GM18507 (cell line): Measurements from ENCODE around the gene MIER2.

Source experiments
- DNase-seq: peaks from one replicate; pipeline ENCODE4 v3.0.0; 2011; ENCODE audit warnings: low read depth; ENCODE audit not compliant: insufficient read length; ENCODE audit errors: extremely low spot score
- FAIRE-seq: peaks from 2 replicates; lab custom pipeline; 2011; peaks lifted over from hg19 to GRCh38; lab: Jason Lieb, UNC

Gene MIER2

DNA sequence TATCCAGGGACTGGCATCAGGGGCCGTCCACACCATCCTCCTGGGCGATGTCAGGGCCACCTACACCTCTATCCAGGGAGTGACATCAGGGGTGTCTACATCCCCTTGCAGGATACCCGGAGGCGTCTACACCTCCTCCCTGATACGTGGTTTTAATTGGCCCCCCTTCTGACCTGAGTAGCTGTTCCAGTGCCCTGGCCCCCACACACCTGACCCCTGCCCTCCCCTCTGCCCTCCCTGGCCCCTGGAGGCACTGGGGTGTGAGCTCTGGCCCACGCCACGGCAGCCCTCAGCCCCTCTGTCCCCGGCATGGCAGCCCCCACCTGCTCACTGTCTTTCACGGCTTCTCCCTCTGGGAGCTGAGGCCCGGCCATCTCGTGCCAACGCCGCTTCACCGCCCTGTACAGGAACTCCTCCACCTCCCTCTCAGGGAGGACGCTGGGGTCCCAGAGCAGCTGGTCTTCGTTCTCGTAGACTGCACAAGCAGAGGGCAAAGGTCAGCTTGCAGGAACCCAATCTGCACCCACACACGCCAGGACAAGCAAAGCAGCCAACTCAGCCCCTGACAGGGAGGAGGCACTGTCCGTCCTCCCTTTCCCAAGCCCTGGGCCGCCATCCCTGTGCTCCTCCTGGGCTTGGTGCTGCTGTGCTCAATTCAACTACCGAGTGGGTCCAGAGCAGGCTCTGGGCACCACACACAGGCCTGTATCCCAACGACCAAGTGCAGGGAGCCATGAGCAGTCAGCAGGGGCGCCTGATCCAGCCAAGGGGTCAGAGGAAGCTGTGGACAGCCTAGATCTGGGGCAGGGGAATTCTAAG is 31.2 kb downstream of the MIER2 start:
- no peak for FAIRE-seq
- no peak for DNase-seq

- FAIRE-seq: no peak
- DNase-seq: no peak
Observed at GRCh38 chr19:311813-312261, 32.8 kb downstream of the MIER2 start.

GRCh38 chr19:310781-311496 is 33.7 kb downstream of the MIER2 start:
- DNase-seq: no peak
- no peak for FAIRE-seq

DNA sequence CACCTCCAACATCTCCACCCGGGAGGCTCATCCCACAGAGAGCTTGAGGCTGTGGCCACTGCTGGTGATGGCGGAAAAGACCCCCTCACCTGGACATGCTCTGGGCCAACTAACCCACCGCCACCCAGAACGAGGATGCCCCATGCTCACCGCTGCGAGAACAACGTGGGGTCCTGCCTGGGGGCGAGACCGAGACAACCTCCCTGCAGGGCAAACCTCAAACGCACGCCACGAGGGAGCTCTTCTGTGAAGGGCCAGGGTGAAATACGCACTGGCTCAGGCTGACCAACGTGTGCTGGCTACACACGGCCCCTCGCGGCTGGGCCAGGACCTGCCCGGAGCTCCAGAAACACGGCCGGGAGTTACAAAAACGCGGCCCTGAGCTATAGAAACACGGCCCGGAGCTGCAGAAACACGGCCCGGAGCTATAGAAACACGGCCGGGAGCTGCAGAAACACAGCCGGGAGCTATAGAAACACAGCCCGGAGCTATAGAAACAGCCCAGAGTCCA is 34.4 kb downstream of the MIER2 start:
- DNase-seq (no peak), FAIRE-seq (no peak)

- FAIRE-seq: no peak
- DNase-seq: no peak
Observed at GRCh38 chr19:309206-309565, 35.4 kb downstream of the MIER2 start.

DNA sequence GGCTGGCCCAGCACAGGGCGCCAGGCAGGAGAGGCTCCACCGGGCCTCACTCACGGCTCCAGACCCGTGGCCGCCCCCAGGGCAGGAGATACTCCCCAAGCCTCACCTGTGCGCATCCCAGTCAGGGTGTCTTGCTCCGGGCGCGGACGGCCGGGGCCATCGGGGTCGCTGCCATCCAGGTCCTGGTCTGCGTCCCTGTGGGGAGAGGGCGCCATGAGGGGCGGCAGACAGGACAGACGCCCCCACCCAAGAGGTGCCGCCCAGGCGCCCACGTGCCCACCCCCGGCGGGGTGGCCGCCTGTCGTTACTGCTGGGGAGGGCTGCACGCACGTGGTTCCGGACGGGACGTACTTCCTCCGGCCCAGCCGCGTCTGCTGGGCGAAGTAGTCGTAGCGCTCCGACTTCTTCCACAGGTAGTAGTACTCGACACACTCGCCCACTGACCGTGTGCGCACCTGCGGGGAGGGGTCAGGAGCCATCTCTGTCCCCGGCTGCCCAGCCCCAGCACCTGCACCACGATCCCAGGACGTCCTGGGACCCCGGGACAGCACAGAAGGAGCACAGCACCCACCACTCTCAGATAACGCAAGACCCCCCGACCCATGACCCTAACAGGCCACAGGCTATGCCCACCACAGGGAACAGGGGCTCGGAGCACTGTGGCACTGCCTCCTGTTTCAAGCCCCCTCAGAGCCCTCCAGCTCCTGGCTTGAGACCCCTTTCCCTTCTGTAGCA is 36.0 kb downstream of the MIER2 start:
- DNase-seq: no peak
- FAIRE-seq: no peak

GRCh38 chr19:307793-308420 is 36.7 kb downstream of the MIER2 start:
- no peak for DNase-seq
- no peak for FAIRE-seq

DNA sequence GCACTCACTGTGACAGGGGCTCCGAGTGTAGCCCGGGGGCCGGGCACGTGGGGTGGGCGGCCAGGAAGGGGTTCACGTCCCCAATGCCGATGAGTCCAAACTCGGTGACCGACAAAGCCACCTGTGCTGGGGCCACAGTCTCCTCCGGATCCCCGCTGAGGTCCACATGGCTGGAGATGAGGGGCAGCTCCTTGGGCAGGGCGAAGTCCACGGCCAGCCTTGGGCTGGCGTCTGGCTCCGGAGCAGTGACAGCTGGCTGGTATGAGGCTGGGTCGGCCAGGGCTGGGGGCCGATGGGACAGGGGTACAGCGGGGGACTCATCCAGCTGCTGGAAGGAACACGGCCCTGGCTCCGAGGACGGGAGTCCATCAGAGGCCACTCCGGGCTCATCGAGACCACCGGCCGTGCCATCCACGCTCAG is 37.5 kb downstream of the MIER2 start:
- FAIRE-seq (no peak), DNase-seq (no peak)

DNA sequence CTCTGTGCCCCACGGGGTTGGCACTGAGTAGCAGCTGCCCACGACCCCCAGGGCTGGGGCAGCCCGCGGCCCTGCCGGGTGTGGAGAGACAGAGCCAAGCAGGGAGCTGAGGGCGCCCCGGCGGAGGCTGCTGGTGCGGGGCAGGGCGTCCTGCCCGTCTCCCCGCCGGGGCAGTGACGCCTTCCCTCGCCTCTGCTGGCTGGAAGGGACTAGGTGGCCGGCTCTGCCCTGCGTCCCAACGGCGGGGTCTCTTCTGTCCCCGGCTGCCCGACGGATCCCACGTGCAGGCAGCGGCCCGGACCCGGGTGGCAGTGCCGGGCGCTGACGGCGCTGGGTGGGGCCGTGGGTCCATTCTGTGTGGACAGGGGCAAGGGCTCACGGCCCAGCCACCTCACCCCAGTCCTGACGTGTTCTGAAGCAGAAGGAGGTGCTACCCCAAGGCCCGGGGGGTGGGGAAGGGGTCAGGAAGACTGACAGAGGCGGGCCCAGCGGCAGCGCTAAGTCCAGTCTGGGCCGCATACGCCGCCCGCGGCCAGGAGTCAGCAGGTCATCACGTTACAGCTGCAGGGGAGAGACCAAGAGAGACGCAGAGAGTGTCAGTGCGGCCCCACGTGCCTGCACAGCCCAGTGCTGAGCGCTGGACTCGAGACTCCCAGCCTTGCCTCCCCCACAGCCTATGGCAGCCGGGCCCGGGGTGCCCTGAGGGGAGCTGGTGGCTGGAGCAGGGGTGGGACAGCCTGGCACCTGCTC is 38.3 kb downstream of the MIER2 start:
- no peak for DNase-seq
- FAIRE-seq: no peak

DNA sequence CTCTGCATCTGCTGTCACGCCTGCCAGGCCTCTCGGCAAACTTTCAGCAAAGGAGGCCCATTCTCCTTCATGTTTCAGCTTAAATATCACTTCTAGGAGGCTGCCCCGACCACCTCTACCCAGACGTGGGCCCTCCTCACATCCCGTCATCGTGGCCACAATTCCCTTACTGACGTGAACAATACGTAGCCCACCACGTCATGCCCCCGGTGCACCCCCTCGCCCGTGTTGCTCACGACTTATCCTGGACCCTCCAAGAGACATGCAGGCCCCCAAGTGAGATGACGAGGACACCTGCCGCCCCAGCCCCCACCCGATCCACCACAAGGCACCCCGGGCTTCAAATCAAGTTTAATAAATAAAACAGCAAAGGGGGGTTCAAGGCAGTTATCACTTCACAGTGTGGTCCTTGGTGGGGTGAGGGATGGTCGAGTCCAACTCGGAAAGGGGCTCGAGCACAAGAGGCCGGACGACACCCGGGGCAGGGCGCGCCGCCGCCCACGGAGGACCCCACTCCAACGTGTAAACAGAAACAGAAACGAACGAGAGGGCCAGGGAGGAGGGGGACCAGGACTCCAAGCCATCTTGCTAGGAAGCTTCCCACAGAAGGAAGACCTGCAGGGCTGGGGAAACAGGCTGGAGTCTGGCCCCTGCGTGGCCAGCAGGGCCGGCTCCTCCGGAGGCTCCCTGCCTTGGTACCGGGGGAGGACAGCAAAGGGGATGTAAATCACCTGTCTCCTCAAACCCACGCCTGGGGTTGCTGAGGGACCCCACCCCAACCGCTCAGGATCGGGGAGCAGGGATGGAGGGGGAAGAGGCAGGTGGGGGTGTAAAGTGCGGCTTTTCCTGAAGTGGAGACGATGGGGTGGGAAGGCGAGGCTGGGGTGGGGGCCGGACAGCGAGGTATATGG is 39.1 kb downstream of the MIER2 start:
- DNase-seq: no peak
- FAIRE-seq: no peak

DNA sequence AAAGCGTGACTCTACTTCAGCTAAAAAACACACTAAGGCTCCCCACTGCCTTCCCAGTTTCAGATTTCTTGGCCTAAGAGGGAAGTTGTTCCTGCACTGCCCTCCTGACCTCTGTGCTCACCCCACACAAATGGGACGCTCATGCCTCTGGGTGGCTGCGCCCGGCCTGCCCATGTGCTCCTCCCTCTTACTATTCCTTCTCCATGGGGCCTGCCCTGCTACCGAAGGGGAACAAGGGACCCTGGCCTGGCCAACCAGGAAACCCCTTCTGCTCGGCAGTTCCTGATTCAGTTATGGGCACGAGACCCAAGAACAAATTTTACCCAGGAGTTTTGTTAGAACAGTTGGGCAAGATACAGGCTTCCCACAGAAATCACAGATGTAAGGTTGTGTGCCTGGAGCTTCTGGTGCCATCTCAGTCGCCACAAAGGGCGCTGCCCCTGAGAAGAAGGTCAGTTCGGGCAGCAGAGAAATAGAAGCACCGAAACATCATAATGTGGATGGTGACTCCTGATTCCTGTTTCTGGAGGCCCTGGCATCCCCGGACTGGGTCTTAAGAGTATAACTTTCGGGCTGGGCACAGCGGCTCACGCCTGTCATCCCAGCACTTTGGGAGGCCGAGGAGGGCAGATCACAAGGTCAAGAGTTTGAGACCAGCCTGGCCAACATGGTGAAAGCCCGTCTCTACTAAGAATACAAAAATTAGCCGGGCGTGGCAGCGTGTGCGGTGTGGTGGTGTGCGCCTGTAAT is 47.9 kb downstream of the MIER2 start:
- FAIRE-seq (no peak), DNase-seq (no peak)

- no peak for FAIRE-seq
- no peak for DNase-seq
Observed at GRCh38 chr19:295687-296370, 48.8 kb downstream of the MIER2 start.

DNA sequence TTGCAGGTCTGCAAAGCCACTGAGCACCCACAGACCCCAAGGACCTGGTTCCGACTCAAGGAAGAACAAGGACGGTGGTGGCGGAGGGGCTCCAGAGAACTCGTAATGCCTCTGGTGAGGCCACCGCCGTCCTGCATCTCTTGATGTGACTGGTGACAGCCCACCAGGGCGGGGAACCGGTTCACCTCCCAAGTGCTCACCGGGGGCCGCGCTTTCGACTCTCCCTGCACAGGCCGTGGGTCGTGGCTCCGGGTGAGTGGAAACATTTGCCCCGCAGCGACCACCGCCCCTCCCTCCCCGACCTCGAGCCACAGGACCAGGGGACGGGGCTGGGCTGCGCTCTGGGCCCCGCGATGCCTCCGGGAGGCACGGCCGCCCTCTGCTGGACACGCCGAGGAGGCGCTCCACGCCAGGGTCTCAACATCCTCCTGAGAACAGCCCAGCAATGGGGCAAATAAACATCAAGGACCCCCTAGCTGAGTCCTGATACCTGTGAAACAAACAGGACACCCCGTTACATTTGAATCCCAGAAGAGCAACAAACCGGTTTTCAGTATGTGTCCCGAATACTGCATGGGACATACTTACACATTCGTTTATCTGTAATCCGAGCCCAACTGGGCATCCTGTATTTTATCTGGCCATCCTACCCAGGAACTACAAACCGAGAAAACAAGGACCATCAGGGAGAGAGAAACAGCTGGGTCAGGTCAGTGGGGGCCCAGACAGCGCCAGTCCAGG is 49.5 kb downstream of the MIER2 start:
- FAIRE-seq: no peak
- no peak for DNase-seq

GRCh38 chr19:294341-294945 is 50.2 kb downstream of the MIER2 start:
- FAIRE-seq (no peak), DNase-seq (no peak)

GRCh38 chr19:293436-294110 is 51.0 kb downstream of the MIER2 start:
- DNase-seq (no peak), FAIRE-seq (no peak)
